Melanocyte of skin (primary cell): ENCODE results near the gene PPIP5K2. TPM values are rescaled to one million over a fixed set of nuclear protein-coding genes. Genes with fewer than 3 reads are reported as not detected.

ENCODE experiments used
- total RNA-seq, 2 donors: library from RNA; depleted of rRNA; stranded (reverse); fragments of >200 nt; gene quantifications; 2 replicates each; pipeline ENCODE4 v1.2.3, GENCODE V29; 2012

Gene PPIP5K2
- total RNA-seq, result 10 to 100 TPM; 56.8 to 75.6 TPM

GRCh38 chr5:103119765-103120606 is at the start of gene PPIP5K2, which contains the start of gene GIN1:
Gene PPIP5K2 (plus strand): TSS chr5:103120301. CDS start chr5:103129590, 9,289 bp downstream.
Gene GIN1 (minus strand): TSS chr5:103120138. CDS start chr5:103108707, 11,431 bp downstream.

GRCh38 chr5:103258368-103258956 is 138.4 kb downstream of the PPIP5K2 start, which contains the start of gene MACIR:
Gene MACIR (plus strand): TSS chr5:103258763. CDS start chr5:103275920, 17,157 bp downstream.

Other genes starting within 250 kb of the PPIP5K2 start
- gene GIN1, start 163 bp upstream of the PPIP5K2 start, total RNA-seq, result 1 to 10 TPM; 3.3 to 6.5 TPM
- gene MACIR, start 138.5 kb downstream of the PPIP5K2 start, total RNA-seq, result 10 to 100 TPM in 1 of 2 donors, 1 to 10 TPM in 1; 8.3 to 27.3 TPM